ENCODE data around the gene ABI2. TPM values are rescaled to one million over a fixed set of nuclear protein-coding genes. Genes with fewer than 3 reads are reported as not detected.

Gene ABI2
- total and polyA plus RNA-seq, 3 donors from 2014 or later, result 91.2 to 109 (median 106) TPM

DNA sequence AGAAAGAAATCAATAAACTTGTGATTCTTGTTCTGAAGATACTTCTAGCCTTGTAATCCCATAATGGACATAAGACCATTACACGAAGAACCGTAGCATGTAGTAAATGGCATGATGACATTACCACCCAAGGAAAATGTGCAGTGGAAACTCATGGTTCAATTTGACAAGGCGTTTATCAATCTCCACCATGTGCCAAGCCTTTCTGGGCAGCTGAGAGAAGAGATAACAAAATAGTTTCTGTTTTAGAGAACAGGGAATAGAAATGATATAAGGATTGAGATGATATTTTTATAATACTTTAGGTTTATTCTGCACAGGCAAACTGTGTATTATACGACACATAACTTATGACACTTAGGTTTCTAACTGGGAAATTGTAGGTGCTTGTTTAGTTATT, 19.2 kb downstream of the ABI2 start:
- intact Hi-C loops (cut with DNase I; ENCODE audit: low total_unique reads), result no loop called here
- H3K9me3 ChIP-seq, result no peaks in the 10 kb centered on the region
- 65 to 68% methylated on average over 4 of the region's 4 CpGs for WGBS, 2 donors
- no peaks in the 10 kb centered on the region for H3K36me3 ChIP-seq (ENCODE audit: low read depth, missing control alignments)
- no peak for TF ChIP-seq POLR2A (IDR thresholded peaks at IDR 0.05)
- TF ChIP-seq, protein P1, sequence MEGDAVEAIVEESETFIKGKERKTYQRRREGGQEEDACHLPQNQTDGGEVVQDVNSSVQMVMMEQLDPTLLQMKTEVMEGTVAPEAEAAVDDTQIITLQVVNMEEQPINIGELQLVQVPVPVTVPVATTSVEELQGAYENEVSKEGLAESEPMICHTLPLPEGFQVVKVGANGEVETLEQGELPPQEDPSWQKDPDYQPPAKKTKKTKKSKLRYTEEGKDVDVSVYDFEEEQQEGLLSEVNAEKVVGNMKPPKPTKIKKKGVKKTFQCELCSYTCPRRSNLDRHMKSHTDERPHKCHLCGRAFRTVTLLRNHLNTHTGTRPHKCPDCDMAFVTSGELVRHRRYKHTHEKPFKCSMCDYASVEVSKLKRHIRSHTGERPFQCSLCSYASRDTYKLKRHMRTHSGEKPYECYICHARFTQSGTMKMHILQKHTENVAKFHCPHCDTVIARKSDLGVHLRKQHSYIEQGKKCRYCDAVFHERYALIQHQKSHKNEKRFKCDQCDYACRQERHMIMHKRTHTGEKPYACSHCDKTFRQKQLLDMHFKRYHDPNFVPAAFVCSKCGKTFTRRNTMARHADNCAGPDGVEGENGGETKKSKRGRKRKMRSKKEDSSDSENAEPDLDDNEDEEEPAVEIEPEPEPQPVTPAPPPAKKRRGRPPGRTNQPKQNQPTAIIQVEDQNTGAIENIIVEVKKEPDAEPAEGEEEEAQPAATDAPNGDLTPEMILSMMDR (IDR thresholded peaks at IDR 0.05), result no peak
- H3K4me3 ChIP-seq, result no peak overlapping the region
- H3K27ac ChIP-seq, result no peak overlapping the region
- H3K27me3 ChIP-seq, result no peaks in the 10 kb centered on the region
- H3K4me1 ChIP-seq, result peaks cover 3% of the 10 kb centered on the region
- no peak for DNase-seq

DNA sequence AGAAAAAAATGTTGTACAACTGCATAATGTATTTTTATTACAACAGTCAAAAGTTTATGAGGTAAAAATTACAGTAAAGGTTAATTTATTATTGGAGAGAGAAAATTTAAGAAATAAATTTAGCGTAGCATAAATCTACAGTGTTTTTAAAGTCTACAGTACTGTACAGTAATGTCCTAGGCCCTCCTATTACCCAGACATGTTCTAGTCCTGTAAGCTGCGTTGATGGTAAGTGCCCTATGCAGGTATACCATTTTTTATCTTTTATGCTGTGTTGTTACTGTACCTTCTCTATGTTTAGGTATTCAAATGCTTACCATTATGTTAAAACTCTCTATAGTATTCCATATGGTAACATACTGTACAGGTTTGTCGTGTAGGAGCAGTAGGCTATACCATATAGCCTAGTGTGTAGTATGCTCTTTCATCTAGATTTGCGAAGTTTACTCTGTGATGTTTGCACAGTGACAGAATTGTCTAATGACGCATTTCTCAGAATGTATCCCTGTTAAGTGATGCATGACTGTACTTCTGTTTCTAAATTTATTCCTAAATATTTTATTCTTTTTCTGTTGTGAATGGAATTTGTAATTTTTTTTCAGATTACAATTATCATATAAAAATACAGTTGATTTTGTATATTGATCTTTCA, 24.5 kb downstream of the ABI2 start:
- H3K4me1 ChIP-seq, result peaks cover 2% of the 10 kb centered on the region
- 95 to 96% methylated on average over 5 of the region's 5 CpGs for WGBS, 2 donors
- H3K27ac ChIP-seq, result no peak overlapping the region
- DNase-seq, result no peak
- H3K36me3 ChIP-seq (ENCODE audit: low read depth, missing control alignments), result no peaks in the 10 kb centered on the region
- no peaks in the 10 kb centered on the region for H3K9me3 ChIP-seq
- no peak overlapping the region for H3K4me3 ChIP-seq
- TF ChIP-seq POLR2A (IDR thresholded peaks at IDR 0.05), result no peak
- TF ChIP-seq, protein P1 (IDR thresholded peaks at IDR 0.05), result no peak
- intact Hi-C loops (cut with DNase I; ENCODE audit: low total_unique reads), result no loop called here
- no peaks in the 10 kb centered on the region for H3K27me3 ChIP-seq

DNA sequence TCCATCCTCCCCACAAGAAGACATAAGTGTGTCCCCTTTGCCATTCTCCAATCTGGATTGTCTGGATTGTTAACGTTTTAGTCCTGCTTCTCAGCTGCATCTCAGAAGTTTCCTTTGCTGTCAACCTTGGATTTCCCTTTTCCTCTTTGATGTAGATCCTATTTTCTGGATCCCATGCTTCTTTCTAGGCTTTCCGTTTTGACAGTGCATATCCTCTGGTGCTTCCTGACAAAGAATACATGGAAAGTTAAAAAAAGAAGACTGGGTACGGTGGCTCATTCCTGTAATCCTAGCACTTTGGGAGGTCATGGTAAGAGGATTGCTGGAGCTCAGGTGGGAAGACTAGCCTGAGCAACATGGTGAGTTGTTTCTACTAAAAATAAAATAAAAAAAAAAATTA, 26.8 kb downstream of the ABI2 start:
- no peaks in the 10 kb centered on the region for H3K36me3 ChIP-seq (ENCODE audit: low read depth, missing control alignments)
- TF ChIP-seq POLR2A (IDR thresholded peaks at IDR 0.05), result no peak
- TF ChIP-seq, protein P1 (IDR thresholded peaks at IDR 0.05), result no peak
- intact Hi-C loops (cut with DNase I; ENCODE audit: low total_unique reads), result no loop called here

DNA sequence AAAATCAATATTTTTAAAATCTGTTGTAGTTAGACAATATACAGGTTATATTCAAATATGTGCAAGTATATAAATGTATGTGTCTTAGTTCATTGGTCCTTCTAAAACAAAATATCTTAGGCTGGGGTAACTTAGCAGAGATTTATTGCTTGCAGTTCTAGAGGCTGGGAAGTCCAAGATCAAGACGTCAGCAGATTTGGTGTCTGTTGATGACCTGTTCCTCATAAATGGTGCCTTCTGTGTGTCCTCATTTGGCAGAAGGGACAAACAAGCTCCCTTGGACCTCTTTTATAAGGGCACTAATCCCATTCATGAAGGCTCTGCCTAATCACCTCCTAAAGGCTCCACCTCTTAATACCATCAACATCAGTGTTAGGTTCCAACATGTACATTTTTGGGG, 31.3 kb downstream of the ABI2 start:
- 79 to 100% methylated on average over 1 of the region's 1 CpG for WGBS, 2 donors
- no peaks in the 10 kb centered on the region for H3K27me3 ChIP-seq

More for the DNA sequence above, 26.8 kb downstream of the ABI2 start:
- H3K4me1 ChIP-seq, result peaks cover 2% of the 10 kb centered on the region
- WGBS, 2 donors, result 72 to 80% methylated on average over 3 of the region's 3 CpGs
- H3K27ac ChIP-seq, result no peak overlapping the region
- no peak for DNase-seq
- no peak overlapping the region for H3K4me3 ChIP-seq
- H3K9me3 ChIP-seq, result no peaks in the 10 kb centered on the region
- no peaks in the 10 kb centered on the region for H3K27me3 ChIP-seq

More for the DNA sequence above, 31.3 kb downstream of the ABI2 start:
- no peaks in the 10 kb centered on the region for H3K36me3 ChIP-seq (ENCODE audit: low read depth, missing control alignments)
- no peaks in the 10 kb centered on the region for H3K9me3 ChIP-seq
- TF ChIP-seq POLR2A (IDR thresholded peaks at IDR 0.05), result no peak
- TF ChIP-seq, protein P1 (IDR thresholded peaks at IDR 0.05), result no peak
- intact Hi-C loops (cut with DNase I; ENCODE audit: low total_unique reads), result no loop called here
- DNase-seq, result no peak
- peaks cover 5% of the 10 kb centered on the region for H3K4me1 ChIP-seq
- H3K27ac ChIP-seq, result no peak overlapping the region
- no peak overlapping the region for H3K4me3 ChIP-seq
